GM12892 (cell line): ENCODE results near the gene RTTN.

Source experiments
- POLR2AphosphoS5 ChIP-seq: IDR thresholded peaks from 2 replicates; pipeline ENCODE4 v1.6.1; 2011; ENCODE audit warnings: low read depth, low read length, control low read depth
- TAF1 ChIP-seq: IDR thresholded peaks from 2 replicates; pipeline ENCODE4 v1.6.1; 2011; ENCODE audit warnings: low read depth, mild to moderate bottlenecking, control low read depth, low read length, borderline replicate concordance

DNA sequence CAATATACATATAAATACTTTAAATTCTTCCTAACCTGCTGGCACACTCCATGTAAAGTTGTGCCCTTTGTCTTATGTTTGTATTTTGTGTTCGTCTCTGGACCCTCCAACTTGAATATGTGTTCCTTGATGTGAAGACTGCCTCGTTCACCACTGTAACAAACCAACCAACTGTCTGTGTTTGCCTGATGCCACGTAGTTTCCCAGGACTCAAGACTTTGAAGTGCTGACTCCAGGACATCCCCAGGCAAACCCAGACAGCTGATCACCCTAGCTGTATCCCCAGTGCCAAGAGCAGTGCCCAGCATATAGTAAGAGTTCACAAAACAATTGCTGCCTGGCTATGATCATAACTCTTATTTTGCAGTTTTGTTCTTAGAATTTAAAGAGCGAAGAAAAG, 242.3 kb downstream of the RTTN start:
- no peak for TF ChIP-seq POLR2AphosphoS5
- TF ChIP-seq TAF1 = no peak
